GM23338 (cell line): ENCODE measurements around the gene TMEM59. TPM values are rescaled to one million over a fixed set of nuclear protein-coding genes. Genes with fewer than 3 reads are reported as not detected.

Experiments used
- ATAC-seq: fragments of 200-7000 bp; cut with Tn5 transposase; 3 replicates; pipeline ENCODE4 v1.9.1; 2020
- DNase-seq: peaks from one replicate; pipeline ENCODE4 v3.0.0-alpha.2; 2015; ENCODE audit warnings: low spot score
- H2AFZ ChIP-seq: fragments of 200-600 bp; sonication (generic); 2 replicates; pipeline ENCODE4 v1.8.0; 2016; ENCODE audit warnings: antibody characterized with exemption, mild to moderate bottlenecking, moderate library complexity
- H3F3A ChIP-seq: fragments of 200-600 bp; sonication (generic); replicated peaks from 2 replicates; pipeline ENCODE4 v1.8.0; 2017; ENCODE audit warnings: antibody characterized with exemption, mixed run types, low read depth
- H3K27ac ChIP-seq: fragments of 200-600 bp; sonication (generic); 2 replicates; pipeline ENCODE4 v1.6.1; 2016; ENCODE audit warnings: low read depth
- H3K27me3 ChIP-seq: fragments of 200-600 bp; sonication (generic); 2 replicates; pipeline ENCODE4 v1.8.0; 2016; ENCODE audit warnings: mild to moderate bottlenecking, mixed run types, moderate library complexity; ENCODE audit not compliant: insufficient read depth
- H3K36me3 ChIP-seq: fragments of 200-600 bp; sonication (generic); 2 replicates; pipeline ENCODE4 v1.8.0; 2016; ENCODE audit warnings: mild to moderate bottlenecking; ENCODE audit not compliant: insufficient read depth
- H3K4me1 ChIP-seq: fragments of 200-600 bp; sonication (generic); 2 replicates; pipeline ENCODE4 v1.8.0; 2016; ENCODE audit warnings: mild to moderate bottlenecking, moderate library complexity; ENCODE audit not compliant: insufficient read depth
- H3K4me2 ChIP-seq: fragments of 200-600 bp; sonication (generic); 2 replicates; pipeline ENCODE4 v1.7.1; 2017; ENCODE audit warnings: mixed run types
- H3K4me3 ChIP-seq: fragments of 200-600 bp; sonication (generic); 2 replicates; pipeline ENCODE4 v1.6.1; 2016; ENCODE audit warnings: mixed run types
- H3K79me2 ChIP-seq: fragments of 200-600 bp; sonication (generic); replicated peaks from 2 replicates; pipeline ENCODE4 v1.8.0; 2017; ENCODE audit warnings: mild to moderate bottlenecking; ENCODE audit not compliant: insufficient read depth
- H3K9me2 ChIP-seq: fragments of 200-600 bp; sonication (generic); 2 replicates; pipeline ENCODE4 v1.8.0; 2017; ENCODE audit not compliant: insufficient read depth
- H4K20me1 ChIP-seq: fragments of 200-600 bp; sonication (generic); replicated peaks from 2 replicates; pipeline ENCODE4 v1.8.0; 2017; ENCODE audit warnings: mild to moderate bottlenecking; ENCODE audit not compliant: insufficient read depth
- H3K27ac Mint-ChIP-seq: 2 replicates; pipeline ENCODE4 v1.8.0; 2020; ENCODE audit warnings: inconsistent platforms, mild to moderate bottlenecking, moderate library complexity, mixed read lengths
- H3K27me3 Mint-ChIP-seq: 3 replicates; pipeline ENCODE4 v1.8.0; 2022; ENCODE audit warnings: low read depth, mild to moderate bottlenecking, moderate library complexity, mixed read lengths, inconsistent platforms; ENCODE audit not compliant: insufficient read depth, poor library complexity
- H3K36me3 Mint-ChIP-seq: 3 replicates; pipeline ENCODE4 v1.8.0; 2021; ENCODE audit warnings: low read depth, mild to moderate bottlenecking, inconsistent platforms, moderate library complexity, mixed read lengths
- H3K4me1 Mint-ChIP-seq: 3 replicates; pipeline ENCODE4 v1.8.0; 2020; ENCODE audit warnings: mild to moderate bottlenecking, inconsistent platforms, mixed read lengths
- H3K4me3 Mint-ChIP-seq: 3 replicates; pipeline ENCODE4 v1.8.0; 2021; ENCODE audit warnings: moderate library complexity, mild to moderate bottlenecking, inconsistent platforms, mixed read lengths
- H3K9me3 Mint-ChIP-seq: 3 replicates; pipeline ENCODE4 v1.8.0; 2020; ENCODE audit warnings: moderate library complexity, mild to moderate bottlenecking, inconsistent platforms, mixed read lengths
- CREB1 ChIP-seq: fragments of 250-450 bp; sonication (Bioruptor Pico); IDR thresholded peaks from 2 replicates; pipeline ENCODE4 v1.5.0; 2020; ENCODE audit warnings: low read depth, mild to moderate bottlenecking, moderate library complexity
- EZH2phosphoT487 ChIP-seq: fragments of 200-600 bp; sonication (generic); IDR thresholded peaks from one replicate; pipeline ENCODE4 v1.8.1; 2018; ENCODE audit warnings: antibody characterized with exemption; ENCODE audit not compliant: unreplicated experiment
- NANOG ChIP-seq: IDR thresholded peaks from 2 replicates; pipeline ENCODE4 v1.6.1; 2016; ENCODE audit warnings: antibody characterized with exemption, borderline replicate concordance
- REST ChIP-seq: IDR thresholded peaks from one replicate; pipeline ENCODE4 v1.6.1; 2018; ENCODE audit warnings: antibody characterized with exemption; ENCODE audit not compliant: unreplicated experiment
- ZNF114 ChIP-seq: fragments of 250-450 bp; sonication (Bioruptor Pico); IDR thresholded peaks from 2 replicates; pipeline ENCODE4 v1.5.0; 2020; ENCODE audit warnings: mild to moderate bottlenecking, moderate library complexity
- ZNF462 ChIP-seq: fragments of 250-450 bp; sonication (Bioruptor Pico); IDR thresholded peaks from 2 replicates; pipeline ENCODE4 v1.5.0; 2020; ENCODE audit warnings: mild to moderate bottlenecking, moderate library complexity
- polyA plus RNA-seq: library from polyadenylated mRNA; unstranded; fragments of >200 nt; fragmentation: Nextera tagmentation; extraction: Ambion mirVana; gene quantifications from 2 replicates; pipeline ENCODE4 v1.2.1, GENCODE V29; 2016
- total RNA-seq: library from RNA; depleted of rRNA; stranded (reverse); fragments of >200 nt; shearing (Covaris generic); gene quantifications from 2 replicates; pipeline ENCODE4 v1.2.3, GENCODE V29; 2014

TMEM59 gene
- total and polyA plus RNA-seq, 2 experiments from 2014 or later: 81.9 to 132 TPM

GRCh38 chr1:54100500-54100899 is 47.5 kb upstream of the TMEM59 start (continued):
- TF ChIP-seq ZNF462 (no peak), REST (no peak), CREB1 (CRISPR knock-in tag) (no peak), ZNF114 (CRISPR knock-in tag) (no peak)

GRCh38 chr1:54099061-54099610 is 46.1 kb upstream of the TMEM59 start:
- no peaks in the 10 kb centered on the region for H3K9me3 Mint-ChIP-seq
- DNase-seq: no peak
- Histone ChIP-seq H3K4me2 (no peak overlapping the region), H2AFZ (no peak overlapping the region), H3K36me3 (no peaks in the 10 kb centered on the region), H3K4me1 (0 out of 2 replicates have a peak, but pooled peaks cover 4% of the 10 kb centered on the region), H3F3A (no peaks in the 10 kb centered on the region), H3K4me3 (no peak overlapping the region), H3K27ac (no peak overlapping the region), H3K9me2 (peaks cover 6% of the 10 kb centered on the region; the same call in 1 of the 2 replicates), H4K20me1 (no peaks in the 10 kb centered on the region), H3K27me3 (no peaks in the 10 kb centered on the region), H3K79me2 (no peaks in the 10 kb centered on the region)
- no peak for ATAC-seq
- H3K4me1 Mint-ChIP-seq: peaks cover 10% of the 10 kb centered on the region
- no peak overlapping the region for H3K4me3 Mint-ChIP-seq
- no peak overlapping the region for H3K27ac Mint-ChIP-seq
- H3K36me3 Mint-ChIP-seq: no peaks in the 10 kb centered on the region
- H3K27me3 Mint-ChIP-seq: no peaks in the 10 kb centered on the region
- no peak for TF ChIP-seq ZNF462
- no peak for TF ChIP-seq NANOG
- no peak for TF ChIP-seq EZH2phosphoT487
